GM18951 (cell line): Measurements from ENCODE around the gene CFAP157.

Experiments used
- POLR2A ChIP-seq: IDR thresholded peaks from 4 replicates; pipeline ENCODE4 v1.6.1; 2011; ENCODE audit warnings: mild to moderate bottlenecking; ENCODE audit not compliant: insufficient read length, insufficient read depth; ENCODE audit errors: extremely low read depth
- in situ Hi-C: fragments of 300-500 bp; cut with MboI; formaldehyde crosslinking; loops from one replicate; pipeline ENCODE4 v1.12.0; 2022; ENCODE audit warnings: low sequenced_read_pairs, mixed read lengths, inconsistent platforms; ENCODE audit not compliant: unreplicated experiment

Gene CFAP157

DNA sequence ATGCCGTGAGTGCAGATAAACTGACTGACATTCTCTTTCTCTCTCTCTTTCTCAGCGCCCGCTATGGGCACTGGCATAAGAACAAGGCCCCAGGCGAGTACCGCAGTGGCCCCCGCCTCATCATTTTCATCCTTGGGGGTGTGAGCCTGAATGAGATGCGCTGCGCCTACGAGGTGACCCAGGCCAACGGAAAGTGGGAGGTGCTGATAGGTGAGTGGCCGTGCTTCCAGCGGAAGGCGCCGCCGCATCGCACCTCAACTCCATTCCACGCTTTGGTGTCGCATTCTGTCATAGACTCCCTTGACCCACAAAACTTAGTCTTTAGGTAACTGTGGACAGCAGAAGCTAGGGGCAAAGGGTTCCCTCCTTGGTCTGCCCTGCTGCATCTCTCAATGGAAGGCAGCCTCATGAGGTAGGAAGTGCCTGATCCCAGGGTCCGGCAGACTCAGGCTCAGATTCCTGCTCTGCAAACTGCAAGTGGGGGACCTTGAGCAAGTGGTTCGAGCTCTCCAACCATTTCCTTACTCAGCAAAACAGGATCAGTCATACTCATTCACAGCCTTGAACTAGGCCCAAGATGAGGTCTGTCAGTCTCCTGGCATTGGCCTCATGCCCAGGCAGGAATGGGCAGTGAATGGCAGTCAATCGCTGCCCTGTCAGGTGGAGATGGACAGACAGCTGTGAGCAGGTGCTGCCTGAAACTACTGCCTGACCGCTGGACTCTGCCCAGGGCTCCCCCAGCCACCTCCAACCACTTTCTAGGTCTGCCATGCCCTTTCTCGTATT is 24.2 kb upstream of the CFAP157 start:
- in situ Hi-C loops, result no loop called here
- no peak for TF ChIP-seq POLR2A

DNA sequence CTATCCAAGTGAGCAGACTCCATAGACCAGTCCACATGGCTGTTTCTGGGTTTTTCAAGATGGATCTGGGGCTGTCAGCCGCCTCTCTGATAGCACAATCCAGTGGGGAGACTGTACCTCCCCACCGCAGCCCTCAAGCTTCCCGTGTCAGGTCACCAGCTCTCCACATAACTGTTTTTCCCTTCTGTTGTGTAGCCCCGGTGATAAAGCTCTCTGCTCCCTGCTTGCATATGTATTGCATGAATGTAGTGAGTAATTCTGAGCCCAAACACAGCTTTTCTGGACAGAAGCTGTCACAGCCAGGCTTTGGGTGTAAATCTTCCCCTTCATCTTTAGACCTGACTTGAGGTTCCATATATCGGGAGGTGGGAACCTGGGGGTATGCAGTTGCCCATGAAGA is 23.1 kb upstream of the CFAP157 start:
- TF ChIP-seq POLR2A, result no peak
- in situ Hi-C loops, result no loop called here

DNA sequence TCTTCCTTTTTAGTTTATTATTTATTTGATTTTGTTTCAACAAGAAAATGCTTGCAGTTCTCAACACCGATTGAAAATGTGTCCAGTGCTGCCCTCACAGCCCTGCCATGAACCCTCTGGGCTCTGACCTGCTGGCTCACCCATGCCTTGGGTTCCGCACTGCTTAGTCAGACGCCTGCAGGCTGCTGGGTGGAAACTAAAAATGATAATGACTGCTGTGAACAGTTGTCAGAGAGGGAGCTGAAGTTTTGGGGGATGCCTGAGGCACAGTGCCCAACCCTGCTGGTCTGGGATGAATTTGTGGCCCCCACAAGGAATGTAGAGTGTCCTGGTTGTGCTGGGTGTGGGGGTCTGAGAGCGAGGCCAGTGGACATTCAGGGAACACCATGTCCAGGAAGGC is 22.2 kb upstream of the CFAP157 start:
- in situ Hi-C loops, result no loop called here

DNA sequence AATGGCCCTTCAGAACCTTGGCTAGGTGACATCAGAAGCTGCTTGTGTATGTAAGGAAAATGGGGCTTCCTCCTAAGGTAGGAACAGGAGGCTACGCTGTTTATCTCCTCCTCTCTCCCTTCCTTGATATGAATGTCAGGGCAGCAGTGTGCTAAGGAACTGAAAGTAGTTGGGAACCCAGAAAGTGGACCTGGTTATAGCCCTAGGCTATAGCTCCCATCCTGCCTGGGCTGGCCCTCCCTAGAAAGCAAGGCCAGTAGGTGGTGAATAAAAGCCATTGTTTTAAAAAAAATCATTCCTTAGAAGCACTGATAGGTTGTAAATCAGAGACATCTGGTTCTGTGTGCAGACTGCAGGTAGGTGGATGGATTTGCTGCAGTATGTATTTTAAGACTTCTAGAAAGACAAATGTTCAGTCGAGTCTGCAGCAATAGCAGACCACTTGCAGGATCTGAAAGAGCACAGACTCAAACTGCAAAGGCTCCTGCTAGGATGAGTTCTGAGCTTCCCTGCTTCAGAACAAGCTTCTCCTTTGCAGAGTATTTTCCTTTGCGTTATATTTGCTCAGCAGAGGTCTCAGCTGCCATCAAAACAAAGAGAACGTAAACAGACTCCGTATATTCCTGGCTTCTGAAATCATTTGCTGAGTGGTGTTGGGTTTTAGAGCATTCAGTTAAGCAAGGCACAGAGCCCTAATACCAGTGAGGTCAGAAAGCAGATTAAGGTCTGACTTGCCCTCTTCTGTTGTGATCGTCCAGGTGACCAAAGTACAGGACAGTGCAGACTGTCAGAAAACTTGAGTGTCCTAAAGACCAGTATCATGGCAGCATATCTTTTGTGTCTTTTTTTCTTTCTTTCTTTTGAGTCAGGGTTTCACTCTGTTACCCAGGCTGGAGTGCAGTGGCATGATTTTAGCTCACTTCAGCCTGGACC is 20.1 kb upstream of the CFAP157 start:
- no peak for TF ChIP-seq POLR2A
- in situ Hi-C loops, result no loop called here

More for the DNA sequence above, 22.2 kb upstream of the CFAP157 start:
- no peak for TF ChIP-seq POLR2A

DNA sequence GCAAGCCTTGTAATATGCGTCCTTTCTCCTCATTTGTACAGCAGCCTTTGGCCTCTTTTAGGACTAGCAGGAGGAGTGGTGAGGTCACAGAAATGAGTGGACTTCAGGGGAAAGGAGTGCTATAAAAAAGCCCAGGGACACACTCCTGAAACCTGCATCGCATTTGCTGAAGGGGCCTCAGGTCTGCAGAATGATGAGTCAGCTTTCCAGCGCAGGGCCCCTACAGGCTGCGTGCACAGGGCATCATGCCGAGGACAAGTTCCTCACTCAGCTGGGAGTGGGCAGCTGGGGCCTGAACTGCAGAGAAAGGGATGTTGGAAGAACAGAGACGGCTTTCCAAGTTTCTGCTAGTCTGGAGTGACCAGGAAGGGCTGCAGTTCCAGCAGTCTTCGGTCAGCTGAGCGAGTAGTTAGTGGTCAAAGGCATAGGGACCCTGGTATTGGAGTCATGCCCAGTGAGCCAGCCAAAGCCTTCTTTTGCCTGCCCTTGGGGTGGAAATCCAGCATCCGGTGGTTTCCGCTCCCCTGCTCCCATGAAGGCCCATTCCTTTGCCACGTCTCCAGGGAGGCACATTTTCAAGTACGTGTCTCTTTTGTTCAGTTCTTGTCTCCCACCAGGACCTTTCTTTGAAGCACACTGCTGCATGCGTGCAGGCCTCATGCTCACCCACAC is 17.3 kb upstream of the CFAP157 start:
- no peak for TF ChIP-seq POLR2A
- in situ Hi-C loops, result no loop called here

DNA sequence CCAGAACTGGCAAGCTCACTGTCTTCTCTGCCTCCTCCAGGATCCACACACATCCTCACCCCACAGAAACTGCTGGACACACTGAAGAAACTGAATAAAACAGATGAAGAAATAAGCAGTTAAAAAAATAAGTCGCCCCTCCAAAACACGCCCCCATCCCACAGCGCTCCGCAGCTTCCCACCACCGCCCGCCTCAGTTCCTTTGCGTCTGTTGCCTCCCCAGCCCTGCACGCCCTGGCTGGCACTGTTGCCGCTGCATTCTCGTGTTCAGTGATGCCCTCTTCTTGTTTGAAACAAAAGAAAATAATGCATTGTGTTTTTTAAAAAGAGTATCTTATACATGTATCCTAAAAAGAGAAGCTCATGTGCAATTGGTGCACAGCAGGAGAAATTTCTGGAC is 16.1 kb upstream of the CFAP157 start:
- in situ Hi-C loops, result no loop called here
- TF ChIP-seq POLR2A, result no peak

DNA sequence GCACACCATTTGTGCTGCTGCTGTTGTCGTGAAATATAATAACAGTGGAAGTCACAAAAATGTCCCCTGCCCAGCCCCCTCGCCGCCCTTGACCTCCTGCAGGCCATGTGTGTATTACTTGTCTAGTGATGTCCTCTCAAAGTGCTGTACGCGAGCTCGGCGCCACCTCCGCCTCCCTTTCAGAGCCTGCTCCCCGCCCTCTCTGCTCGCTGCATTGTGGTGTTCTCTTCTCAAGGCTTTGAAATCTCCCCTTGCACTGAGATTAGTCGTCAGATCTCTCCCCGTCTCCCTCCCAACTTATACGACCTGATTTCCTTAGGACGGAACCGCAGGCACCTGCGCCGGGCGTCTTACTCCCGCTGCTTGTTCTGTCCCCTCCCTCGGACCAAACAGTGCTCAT is 14.7 kb upstream of the CFAP157 start:
- TF ChIP-seq POLR2A, result no peak
- in situ Hi-C loops, result no loop called here

DNA sequence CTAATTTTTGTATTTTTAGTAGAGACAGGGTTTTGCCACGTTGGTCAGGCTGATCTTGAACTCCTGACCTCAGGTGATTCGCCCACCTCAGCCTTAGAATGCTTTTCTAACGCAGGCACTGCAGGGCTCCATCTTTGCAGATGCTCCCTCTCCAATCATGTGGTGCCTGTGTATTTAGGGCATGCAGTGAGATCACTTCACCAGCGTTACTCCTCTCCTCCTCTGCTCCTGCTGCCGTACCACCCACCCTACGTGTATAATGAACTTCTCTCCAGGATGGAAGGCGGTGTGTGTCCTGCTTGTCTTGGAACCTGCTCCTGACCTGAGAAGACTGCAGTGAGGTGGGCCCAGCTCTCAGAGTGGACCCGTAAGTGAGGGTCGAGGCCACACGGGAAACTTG is 13.6 kb upstream of the CFAP157 start:
- no peak for TF ChIP-seq POLR2A
- in situ Hi-C loops, result no loop called here

DNA sequence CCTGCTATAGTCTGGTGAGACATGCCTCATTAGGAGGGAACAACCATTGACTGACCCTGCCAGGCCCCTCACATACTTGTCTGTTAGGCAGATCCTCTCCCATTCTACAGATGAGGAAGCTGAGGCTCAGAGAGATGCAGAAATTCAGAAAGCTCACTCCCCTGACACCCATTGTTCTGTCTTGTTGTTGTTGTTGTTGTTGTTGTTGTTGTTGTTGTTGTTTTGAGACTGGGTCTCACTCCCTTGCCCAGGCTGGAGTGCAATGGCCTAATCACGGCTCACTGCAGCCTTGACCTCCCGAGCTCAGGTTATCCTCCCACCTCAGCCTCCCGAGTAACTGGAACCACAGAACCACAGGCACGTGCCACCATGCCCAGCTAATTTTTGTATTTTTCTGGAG is 13.1 kb upstream of the CFAP157 start:
- in situ Hi-C loops, result no loop called here

DNA sequence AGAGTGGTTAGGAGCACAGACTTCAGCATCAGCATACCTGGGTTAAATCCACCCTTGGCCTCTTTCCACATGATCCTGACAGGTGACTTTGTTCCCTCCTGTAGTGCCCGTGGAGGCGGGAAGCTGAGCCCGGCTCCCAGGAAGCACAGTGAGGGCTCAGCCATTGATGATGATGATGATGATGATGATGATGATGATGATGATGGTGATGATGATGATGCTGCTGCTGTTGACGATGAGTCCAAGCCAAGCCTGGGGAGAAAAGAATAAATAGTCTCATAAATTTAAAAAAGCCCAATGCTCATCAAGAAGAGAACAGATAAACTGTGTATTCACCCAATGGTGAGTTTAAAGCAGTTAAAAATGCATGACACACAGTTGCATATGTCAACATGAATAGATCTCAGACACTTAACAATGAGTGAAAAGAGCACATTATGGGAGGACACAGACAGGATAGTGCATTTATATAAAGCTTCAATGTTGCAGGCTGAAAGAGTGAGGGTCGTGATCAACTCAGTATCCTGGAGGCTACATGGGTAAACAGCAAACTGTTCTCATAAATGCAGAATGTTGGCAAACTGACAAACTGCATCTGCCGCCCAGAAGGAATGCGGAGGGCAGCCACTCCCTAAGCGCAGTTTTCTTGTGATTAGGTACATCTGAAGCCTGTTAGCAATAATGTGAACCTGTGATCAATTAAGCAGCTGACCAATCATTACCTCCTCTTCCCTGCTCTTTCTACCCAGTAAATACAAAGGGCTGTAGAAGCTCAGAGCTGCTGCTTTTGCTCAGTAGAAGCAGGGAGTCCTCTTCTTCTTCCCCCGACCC is 11.7 kb upstream of the CFAP157 start:
- in situ Hi-C loops, result no loop called here

More for the DNA sequence above, 13.1 kb upstream of the CFAP157 start:
- TF ChIP-seq POLR2A, result no peak

DNA sequence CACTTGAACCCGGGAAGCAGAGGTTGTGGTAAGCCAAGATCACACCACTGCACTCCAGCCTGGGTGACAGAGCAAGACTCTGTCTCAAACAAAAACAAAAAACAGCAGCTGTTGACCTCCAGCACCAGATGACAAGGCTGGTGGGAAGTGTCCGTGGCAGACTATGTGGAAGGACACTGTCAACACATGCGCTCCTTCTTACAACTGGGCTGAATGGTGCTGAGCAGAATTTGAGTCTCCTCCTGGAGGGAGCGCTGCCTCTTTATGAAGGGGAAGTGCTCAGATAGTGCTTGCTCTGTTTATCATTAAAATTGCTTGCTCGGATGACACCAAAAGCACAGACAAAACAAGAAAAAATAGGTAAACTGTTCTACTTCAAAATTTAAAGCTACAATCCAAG is 9.2 kb upstream of the CFAP157 start:
- no peak for TF ChIP-seq POLR2A
- in situ Hi-C loops, result no loop called here

More for the DNA sequence above, 11.7 kb upstream of the CFAP157 start:
- no peak for TF ChIP-seq POLR2A

DNA sequence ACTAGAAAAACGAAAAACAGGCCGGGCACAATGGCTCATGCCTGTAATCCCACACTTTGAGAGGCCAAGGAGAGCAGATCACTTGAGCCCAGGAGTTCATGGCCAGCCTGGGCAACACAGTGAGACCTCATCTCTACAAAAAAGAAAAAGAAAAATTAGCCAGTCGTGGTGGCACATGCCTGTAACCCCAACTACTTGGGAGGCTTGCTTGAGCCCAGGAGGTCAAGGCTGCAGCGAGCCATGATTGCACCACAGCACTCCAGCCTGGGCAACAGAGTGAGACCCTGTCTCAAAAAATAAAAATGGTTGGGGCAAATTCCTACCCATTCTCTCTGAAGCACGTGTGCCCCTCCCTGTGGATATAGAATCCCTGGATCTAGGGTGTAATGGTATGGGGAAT is 8.4 kb upstream of the CFAP157 start:
- no peak for TF ChIP-seq POLR2A
- in situ Hi-C loops, result no loop called here

DNA sequence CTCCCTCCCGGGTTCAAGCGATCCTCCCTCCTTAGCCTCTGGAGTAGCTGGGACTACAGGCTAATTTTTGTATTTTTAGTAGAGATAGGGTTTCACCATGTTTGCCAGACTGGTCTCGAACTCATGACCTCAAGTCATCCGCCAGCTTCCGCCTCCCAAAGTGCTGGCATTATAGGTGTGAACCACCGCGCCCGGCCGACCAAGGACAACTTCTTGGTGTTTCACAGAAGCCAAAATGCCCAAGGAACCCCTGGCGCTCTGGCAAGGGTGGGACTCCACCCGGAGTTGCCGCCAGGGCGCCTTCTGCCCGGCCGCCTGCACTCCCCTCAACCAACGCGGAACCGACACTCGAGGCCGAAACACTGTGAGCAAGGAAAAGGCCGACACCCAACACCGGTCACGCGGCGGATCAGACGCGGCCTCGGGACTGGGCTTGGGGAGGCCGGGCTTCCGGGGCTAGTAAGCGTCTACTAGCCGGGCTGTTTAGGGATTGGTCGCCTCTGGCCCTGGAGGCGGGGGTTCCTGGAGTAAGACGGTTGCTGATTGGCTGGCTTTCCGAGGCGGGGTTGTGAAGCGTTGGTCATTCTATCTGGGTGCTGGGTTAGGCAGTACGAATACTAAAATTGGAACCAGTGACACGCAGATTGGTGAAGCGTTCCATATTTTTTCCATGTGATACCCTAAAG is 7.7 kb upstream of the CFAP157 start:
- in situ Hi-C loops, result no loop called here
- peak; percentile 33 for TF ChIP-seq POLR2A
